IMR-90 (cell line): Measurements from ENCODE around the gene RBMS3. TPM values are rescaled to one million over a fixed set of nuclear protein-coding genes. Genes with fewer than 3 reads are reported as not detected.
"Not testable (repeated sequence)": the region's sequence is repeated elsewhere in the genome, so short reads cannot be mapped to it uniquely, and the experiment has no call there.

ENCODE experiments used
- ATAC-seq: fragments of 200-7000 bp; cut with Tn5 transposase; 2 replicates; pipeline ENCODE4 v1.9.1; 2020; ENCODE audit warnings: low read depth, mild to moderate bottlenecking, moderate library complexity
- BruUV-seq: library from RNA; stranded (reverse); fragments of 400-500 nt; replicated peaks from 2 replicates; lab custom pipeline; 2021; lab: Mats Ljungman, UMichigan
- CTCF ChIA-PET: fragments of 300-600 bp; formaldehyde crosslinking; extraction: SDS; loops from one replicate; lab custom pipeline; 2021; ENCODE audit warnings: antibody characterized with exemption; lab: Yijun Ruan, JAX
- POLR2A ChIA-PET: fragments of 300-600 bp; sonication (Branson Sonifier 250); formaldehyde crosslinking; loops from one replicate; lab custom pipeline; 2022; ENCODE audit warnings: antibody characterized with exemption; ENCODE audit not compliant: unreplicated experiment; lab: Charles Lee
- DNase-seq: peaks from one replicate; pipeline ENCODE4 v3.0.0; 2013
- H2AFZ ChIP-seq: replicated peaks from 2 replicates; pipeline ENCODE3; 2013; ENCODE audit warnings: low read length, mild to moderate bottlenecking; ENCODE audit not compliant: poor library complexity
- H2AK5ac ChIP-seq: 2 replicates; pipeline ENCODE4 v1.6.1; 2013; ENCODE audit warnings: low read depth, low read length, inconsistent platforms
- H2AK9ac ChIP-seq: replicated peaks from 2 replicates; pipeline ENCODE3; 2013; ENCODE audit warnings: mild to moderate bottlenecking, low read depth, low read length, moderate library complexity; ENCODE audit not compliant: poor library complexity
- H2BK120ac ChIP-seq: 2 replicates; pipeline ENCODE4 v1.6.1; 2013; ENCODE audit warnings: low read depth, low read length, inconsistent platforms
- H2BK15ac ChIP-seq: 3 replicates; pipeline ENCODE4 v1.6.1; 2013; ENCODE audit warnings: low read depth, low read length, inconsistent platforms
- H2BK20ac ChIP-seq: 2 replicates; pipeline ENCODE4 v1.6.1; 2013; ENCODE audit warnings: low read depth, mild to moderate bottlenecking, inconsistent platforms, low read length, moderate library complexity
- H2BK5ac ChIP-seq: 2 replicates; pipeline ENCODE4 v1.6.1; 2013; ENCODE audit warnings: mild to moderate bottlenecking, low read depth, low read length, inconsistent platforms; ENCODE audit not compliant: poor library complexity, severe bottlenecking
- H3K14ac ChIP-seq: replicated peaks from 2 replicates; pipeline ENCODE4 v1.6.1; 2013; ENCODE audit warnings: low read depth, low read length, inconsistent platforms
- H3K18ac ChIP-seq: 2 replicates; pipeline ENCODE4 v1.6.1; 2013; ENCODE audit warnings: low read depth, low read length, control low read depth
- H3K23ac ChIP-seq: 2 replicates; pipeline ENCODE4 v1.6.1; 2013; ENCODE audit warnings: low read depth, low read length, inconsistent platforms
- H3K27ac ChIP-seq: 2 replicates; pipeline ENCODE4 v1.5.1; 2013; ENCODE audit warnings: mild to moderate bottlenecking, control low read depth, low read length; ENCODE audit not compliant: insufficient read depth
- H3K27me3 ChIP-seq: 2 replicates; pipeline ENCODE4 v1.6.1; 2013; ENCODE audit warnings: low read length; ENCODE audit not compliant: control insufficient read depth, insufficient read depth
- H3K36me3 ChIP-seq: 2 replicates; pipeline ENCODE4 v1.6.1; 2013; ENCODE audit warnings: low read length, mixed read lengths; ENCODE audit not compliant: control insufficient read depth, insufficient read depth
- H3K4ac ChIP-seq: 2 replicates; pipeline ENCODE4 v1.6.1; 2013; ENCODE audit warnings: low read depth, low read length, inconsistent platforms
- H3K4me1 ChIP-seq: 2 replicates; pipeline ENCODE4 v1.6.1; 2013; ENCODE audit warnings: low read length, mixed read lengths; ENCODE audit not compliant: control insufficient read depth, insufficient read depth
- H3K4me2 ChIP-seq: 2 replicates; pipeline ENCODE4 v1.6.1; 2013; ENCODE audit warnings: low read depth, mild to moderate bottlenecking, control low read depth, low read length, moderate library complexity
- H3K4me3 ChIP-seq: 2 replicates; pipeline ENCODE4 v1.5.1; 2013; ENCODE audit warnings: low read depth, mild to moderate bottlenecking, control low read depth, low read length, moderate library complexity; ENCODE audit not compliant: insufficient read depth
- H3K56ac ChIP-seq: 2 replicates; pipeline ENCODE4 v1.6.1; 2013; ENCODE audit warnings: low read length, inconsistent platforms; ENCODE audit not compliant: insufficient read depth; ENCODE audit errors: extremely low read depth
- H3K79me1 ChIP-seq, 2 experiments: 2 replicates each; pipeline ENCODE4 v1.6.1; 2013; ENCODE audit warnings: low read length in 2 of 2, inconsistent platforms in 1 of 2, low read depth in 1 of 2
- H3K9ac ChIP-seq: 2 replicates; pipeline ENCODE4 v1.6.1; 2013; ENCODE audit warnings: low read depth, low read length, control low read depth
- H3K9me1 ChIP-seq: 2 replicates; pipeline ENCODE4 v1.6.1; 2013; ENCODE audit warnings: low read length, inconsistent platforms; ENCODE audit not compliant: insufficient read depth
- H3K9me3 ChIP-seq: 2 replicates; pipeline ENCODE4 v1.6.1; 2013; ENCODE audit warnings: low read length; ENCODE audit not compliant: control insufficient read depth, insufficient read depth
- H4K20me1 ChIP-seq: 2 replicates; pipeline ENCODE4 v1.6.1; 2013; ENCODE audit warnings: low read length, inconsistent platforms; ENCODE audit not compliant: insufficient read depth
- H4K5ac ChIP-seq: 2 replicates; pipeline ENCODE4 v1.6.1; 2013; ENCODE audit warnings: mild to moderate bottlenecking, low read depth, low read length, control low read depth
- H4K8ac ChIP-seq, 2 experiments: 2 replicates each; pipeline ENCODE4 v1.6.1; 2013; ENCODE audit warnings: low read depth in 2 of 2, low read length in 2 of 2, control low read depth in 1 of 2, inconsistent platforms in 1 of 2
- H4K91ac ChIP-seq: 2 replicates; pipeline ENCODE4 v1.6.1; 2013; ENCODE audit warnings: low read depth, low read length, inconsistent platforms; ENCODE audit not compliant: insufficient read depth
- WGBS, 2 experiments: methylation state at CpG; one replicate each; pipeline versions ENCODE4 v1.1.5 to v1.1.7; 2013; ENCODE audit warnings: missing lambda C conversion rate in 2 of 2; ENCODE audit not compliant: insufficient read length in 1 of 2; ENCODE audit errors: extremely low coverage in 2 of 2; 5-methylcytosine and 5-hydroxymethylcytosine counted together
- dilution Hi-C: fragments of 300-500 bp; cut with HindIII; formaldehyde crosslinking; loops from one replicate; pipeline ENCODE4 v1.14.3; 2018; ENCODE audit warnings: low sequenced_read_pairs; ENCODE audit not compliant: unreplicated experiment
- in situ Hi-C: fragments of 300-500 bp; cut with MboI; formaldehyde crosslinking; loops from 3 replicates; pipeline ENCODE4 v1.14.3; 2019; ENCODE audit warnings: low sequenced_read_pairs, inconsistent platforms, mixed read lengths
- intact Hi-C: fragments of 100-400 bp; cut with micrococcal nuclease; formaldehyde crosslinking; loops from 2 replicates; pipeline ENCODE4 v1.10.0; 2022
- polyA plus RNA-seq, 3 experiments: library from polyadenylated mRNA; depleted of rRNA; stranded (reverse); fragments of >200 nt; gene quantifications; 2 replicates each; pipeline ENCODE4 v1.2.3, GENCODE V29; 2012; ENCODE audit warnings: low replicate concordance in 1 of 3
- total RNA-seq: library from RNA; depleted of rRNA; stranded (reverse); fragments of >200 nt; gene quantifications from 2 replicates; pipeline ENCODE4 v1.2.3, GENCODE V29; 2012

The RBMS3 gene
- total and polyA plus RNA-seq, 2 of the 4 experiments (the other 2 are of a cell fraction) = 15.2 to 127 TPM

GRCh38 chr3:30050116-30050515 is 769.2 kb downstream of the RBMS3 start:
- H3K79me1 ChIP-seq, H3K4me2 ChIP-seq, H3K4me1 ChIP-seq, H3K4ac ChIP-seq, H3K9me3 ChIP-seq, DNase-seq, H2AFZ ChIP-seq, H3K27me3 ChIP-seq, H3K4me3 ChIP-seq, H3K18ac ChIP-seq, H2AK5ac ChIP-seq, H2BK15ac ChIP-seq, H3K9me1 ChIP-seq, intact Hi-C loops, dilution Hi-C loops, H3K9ac ChIP-seq, H4K91ac ChIP-seq, H3K56ac ChIP-seq, H3K27ac ChIP-seq, H4K8ac ChIP-seq, H3K36me3 ChIP-seq, H4K20me1 ChIP-seq, H3K23ac ChIP-seq, in situ Hi-C loops, POLR2A ChIA-PET, CTCF ChIA-PET, BruUV-seq, H2BK5ac ChIP-seq, H2BK20ac ChIP-seq, ATAC-seq, H4K5ac ChIP-seq, H2AK9ac ChIP-seq, H2BK120ac ChIP-seq, H3K14ac ChIP-seq: not testable (repeated sequence)
- WGBS, 2 experiments = 40% methylated on average over 1 of the region's 9 CpGs; no CpG with 5 or more reads in 1 of the 2 experiments
